HepG2 (cell line): ENCODE results near the gene DLL3. TPM values are rescaled to one million over a fixed set of nuclear protein-coding genes. Genes with fewer than 3 reads are reported as not detected.

Experiments
- DNMT1 ChIP-seq: sonication (generic); formaldehyde crosslinking; IDR thresholded peaks from 2 replicates; pipeline ENCODE4 v1.5.1; 2020; ENCODE audit warnings: mild to moderate bottlenecking, missing genetic modification reagents
- EED ChIP-seq: sonication (generic); formaldehyde crosslinking; IDR thresholded peaks from 2 replicates; pipeline ENCODE4 v1.5.0; 2020; ENCODE audit warnings: mild to moderate bottlenecking, missing genetic modification reagents
- FOXC1 ChIP-seq: sonication (generic); formaldehyde crosslinking; IDR thresholded peaks from 2 replicates; pipeline ENCODE4 v1.8.0; 2022; ENCODE audit warnings: mild to moderate bottlenecking, missing genetic modification reagents, borderline replicate concordance
- HNF1A ChIP-seq, 2 experiments: sonication (generic) in 1 of 2; formaldehyde crosslinking in 1 of 2; IDR thresholded peaks; 2 replicates each; pipeline versions ENCODE4 v1.4.0 to v1.6.1; 2016 to 2020; ENCODE audit warnings: borderline replicate concordance in 1 of 2, low read depth in 1 of 2, mild to moderate bottlenecking in 1 of 2, missing genetic modification reagents in 1 of 2
- MNT ChIP-seq: fragments of 450-650 bp; IDR thresholded peaks from 2 replicates; pipeline ENCODE4 v1.6.1; 2016
- NBN ChIP-seq: fragments of 450-650 bp; conservative IDR thresholded peaks from 2 replicates; pipeline ENCODE4 v1.6.1; 2017
- NONO ChIP-seq, 2 experiments: fragments of 450-650 bp in 1 of 2; sonication (generic) in 1 of 2; formaldehyde crosslinking in 1 of 2; IDR thresholded peaks in 1 of 2; conservative IDR thresholded peaks in 1 of 2; 2 replicates each; pipeline versions ENCODE4 v1.6.1 to v1.8.0; 2017 to 2022; ENCODE audit warnings: mild to moderate bottlenecking in 1 of 2, missing genetic modification reagents in 1 of 2, moderate library complexity in 1 of 2
- SIN3B ChIP-seq: fragments of 150-350 bp; IDR thresholded peaks from 2 replicates; pipeline ENCODE4 v1.6.1; 2014; ENCODE audit warnings: low read length
- SP5 ChIP-seq: IDR thresholded peaks from 2 replicates; pipeline ENCODE4 v1.6.1; 2016; ENCODE audit warnings: low read depth, borderline replicate concordance
- THYN1 ChIP-seq: sonication (generic); formaldehyde crosslinking; IDR thresholded peaks from 2 replicates; pipeline ENCODE4 v1.8.1; 2023; ENCODE audit warnings: low read depth, mild to moderate bottlenecking, moderate library complexity, missing genetic modification reagents, borderline replicate concordance
- YEATS2 ChIP-seq: sonication (generic); formaldehyde crosslinking; IDR thresholded peaks from 2 replicates; pipeline ENCODE4 v1.4.0; 2020; ENCODE audit warnings: missing genetic modification reagents, borderline replicate concordance
- ZFP36L2 ChIP-seq: sonication (generic); formaldehyde crosslinking; IDR thresholded peaks from 2 replicates; pipeline ENCODE4 v1.4.0; 2020; ENCODE audit warnings: missing genetic modification reagents
- ZFX ChIP-seq: sonication (generic); formaldehyde crosslinking; IDR thresholded peaks from 2 replicates; pipeline ENCODE4 v1.4.0; 2020; ENCODE audit warnings: mild to moderate bottlenecking, low read depth, missing genetic modification reagents, moderate library complexity
- ZNF207 ChIP-seq: fragments of 450-650 bp; IDR thresholded peaks from 2 replicates; pipeline ENCODE4 v1.6.1; 2016; ENCODE audit warnings: antibody characterized with exemption, borderline replicate concordance
- ZNF292 ChIP-seq: sonication (generic); formaldehyde crosslinking; IDR thresholded peaks from 2 replicates; pipeline ENCODE4 v1.8.1; 2022; ENCODE audit warnings: mild to moderate bottlenecking, low read depth, missing genetic modification reagents, borderline replicate concordance
- ZNF558 ChIP-seq: sonication (generic); formaldehyde crosslinking; IDR thresholded peaks from 2 replicates; pipeline ENCODE4 v1.9.0; 2022; ENCODE audit warnings: mild to moderate bottlenecking, missing genetic modification reagents, borderline replicate concordance
- ZNF678 ChIP-seq: sonication (generic); formaldehyde crosslinking; IDR thresholded peaks from 2 replicates; pipeline ENCODE4 v1.4.0; 2020; ENCODE audit warnings: mild to moderate bottlenecking, missing genetic modification reagents
- ZNF691 ChIP-seq: sonication (generic); formaldehyde crosslinking; IDR thresholded peaks from 2 replicates; pipeline ENCODE4 v1.4.0; 2020; ENCODE audit warnings: missing genetic modification reagents, low read depth, mild to moderate bottlenecking, borderline replicate concordance
- ZSCAN5A ChIP-seq: sonication (generic); formaldehyde crosslinking; IDR thresholded peaks from 2 replicates; pipeline ENCODE4 v1.8.0; 2022; ENCODE audit warnings: mild to moderate bottlenecking, missing genetic modification reagents, borderline replicate concordance
- polyA plus RNA-seq, 8 experiments: library from polyadenylated mRNA; depleted of rRNA in 3 of 8; stranded (reverse) in 7 of 8; unstranded in 1 of 8; fragments of >200 nt; fragmentation: Illumina TruSeq in 4 of 8; extraction: Trizol in 4 of 8; gene quantifications; 2 replicates each; pipeline versions ENCODE4 v1.2.1 to v1.2.3, GENCODE V29; 2011 to 2016; ENCODE audit warnings: low read depth in 4 of 8, missing spikeins in 1 of 8, mixed read lengths in 1 of 8; ENCODE audit not compliant: insufficient read depth in 1 of 8
- total RNA-seq, 5 experiments: library from RNA; depleted of rRNA; stranded (reverse); fragments of >200 nt; fragmentation: Illumina TruSeq; extraction: Trizol; gene quantifications; 2 replicates each; pipeline ENCODE4 v1.2.3, GENCODE V29; 2016; ENCODE audit warnings: low read depth in 1 of 5

DLL3 gene
- total and polyA plus RNA-seq, 2 of the 13 experiments (the other 11 are each of a cell fraction or from before 2014, with no cell fraction given) = 0.35 to 0.55 TPM

- no peak for TF ChIP-seq HNF1A (IDR thresholded peaks at IDR 0.05; ENCODE audit: low read depth)
- no peak; the same call in 1 of the 2 replicates for TF ChIP-seq HNF1A (CRISPR knock-in tag; IDR thresholded peaks at IDR 0.05; ENCODE audit: borderline replicate concordance)
- no peak for TF ChIP-seq THYN1 (CRISPR knock-in tag)
- TF ChIP-seq ZNF678 (CRISPR knock-in tag) = peak; percentile 89; the same call in 1 of the 2 replicates
- peak; percentile 75 for TF ChIP-seq FOXC1 (CRISPR knock-in tag)
- no peak for TF ChIP-seq ZFP36L2 (CRISPR knock-in tag)
- no peak for TF ChIP-seq SP5 (CRISPR knock-in tag)
- TF ChIP-seq ZFX (CRISPR knock-in tag) = peak; percentile 97
- TF ChIP-seq NONO (IDR thresholded peaks at IDR 0.05) = no peak
- TF ChIP-seq NONO (CRISPR knock-in tag; conservative IDR thresholded peaks at IDR 0.05) = no peak
- peak; percentile 50 for TF ChIP-seq ZNF691 (CRISPR knock-in tag)
- TF ChIP-seq EED (CRISPR knock-in tag) = peak; percentile 55; the same call in 1 of the 2 replicates
- peak; percentile 72; the same call in 1 of the 2 replicates for TF ChIP-seq YEATS2
- no peak for TF ChIP-seq DNMT1 (CRISPR knock-in tag)
- no peak for TF ChIP-seq ZSCAN5A
- no peak for TF ChIP-seq ZNF207
- TF ChIP-seq ZNF558 (CRISPR knock-in tag) = no peak
- no peak for TF ChIP-seq NBN
- TF ChIP-seq MNT = no peak
- TF ChIP-seq SIN3B = no peak
- no peak for TF ChIP-seq ZNF292 (CRISPR knock-in tag)
These were observed 33.7 kb downstream of the DLL3 start, which contains the start of gene EID2B (continued) for GRCh38 chr19:39532233-39533002.
